Measurements from ENCODE around the gene LEKR1.
"Not testable (repeated sequence)": the region's sequence is repeated elsewhere in the genome, so short reads cannot be mapped to it uniquely, and the experiment has no call there.

DNA sequence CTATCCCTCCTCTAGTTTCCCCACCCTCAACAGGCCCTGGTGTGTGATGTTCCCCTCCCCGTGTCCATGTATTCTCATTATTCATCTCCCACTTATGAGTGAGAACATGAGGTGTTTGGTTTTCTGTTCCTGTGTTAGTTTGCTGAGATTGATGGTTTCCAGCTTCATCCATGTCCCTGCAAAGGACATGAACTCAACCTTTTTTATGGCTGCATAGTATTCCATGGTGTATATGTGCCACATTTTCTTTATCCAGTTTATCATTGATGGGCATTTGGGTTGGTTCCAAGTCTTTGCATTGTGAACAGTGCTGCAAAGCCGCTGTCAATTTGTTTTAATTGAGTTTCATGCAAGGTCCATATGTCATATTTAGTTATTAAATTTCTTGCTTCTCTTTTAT, 88.1 kb downstream of the LEKR1 start:
- not testable (repeated sequence) for TF ChIP-seq CTCF, POLR2A, EP300 (IDR thresholded peaks at IDR 0.05)

All from tibial nerve (tissue), 4 donors.